Breast epithelium (tissue), 4 donors: Measurements from ENCODE around the gene CHMP4B. TPM values are rescaled to one million over a fixed set of nuclear protein-coding genes. Genes with fewer than 3 reads are reported as not detected.

Experiments
- DNase-seq, 2 donors: peaks; one replicate each; pipeline ENCODE4 v3.0.0-alpha.2; 2019; ENCODE audit warnings: low spot score in 2 of 2
- H3K27ac ChIP-seq, 2 donors: fragments of 200-600 bp; sonication (generic) in 1 of 2; one replicate each; pipeline ENCODE4 v1.5.1; 2016 to 2019; ENCODE audit warnings: mild to moderate bottlenecking in 1 of 2
- H3K27me3 ChIP-seq, 2 donors: fragments of 200-600 bp; sonication (generic) in 1 of 2; one replicate each; pipeline versions ENCODE4 v1.5.1 to v1.6.0; 2017 to 2019; ENCODE audit warnings: control low read depth in 1 of 2, mild to moderate bottlenecking in 1 of 2
- H3K36me3 ChIP-seq: fragments of 200-600 bp; one replicate; pipeline ENCODE4 v1.5.1; 2019
- H3K4me1 ChIP-seq, 2 donors: fragments of 200-600 bp; sonication (generic); one replicate each; pipeline ENCODE4 v1.5.1; 2016 to 2019; ENCODE audit warnings: control low read depth in 1 of 2
- H3K4me3 ChIP-seq, 3 donors: fragments of 200-600 bp; sonication (generic); 1 replicate in 2 of 3; 2 replicates in 1 of 3; pipeline ENCODE4 v1.5.1; 2016 to 2019; ENCODE audit warnings: mild to moderate bottlenecking in 3 of 3, moderate library complexity in 2 of 3
- H3K9me3 ChIP-seq, 2 donors: fragments of 200-600 bp; sonication (generic) in 1 of 2; one replicate each; pipeline ENCODE4 v1.5.1; 2016 to 2019; ENCODE audit warnings: control low read depth in 1 of 2
- POLR2A ChIP-seq: fragments of 450-650 bp; IDR thresholded peaks from one replicate; pipeline ENCODE4 v1.6.1; 2016; ENCODE audit warnings: antibody characterized with exemption, mild to moderate bottlenecking, moderate library complexity
- POLR2AphosphoS5 ChIP-seq, 3 donors: sonication (generic); formaldehyde crosslinking; IDR thresholded peaks; one replicate each; pipeline ENCODE4 v1.6.1; 2017; ENCODE audit warnings: antibody characterized with exemption in 3 of 3
- intact Hi-C: fragments of 100-400 bp; cut with DNase I; formaldehyde crosslinking; loops from one replicate; pipeline ENCODE4 v1.15.1; 2023; ENCODE audit warnings: low total_unique reads
- total RNA-seq, 3 donors: library from RNA; depleted of rRNA; stranded (reverse); fragments of >200 nt; gene quantifications; one replicate each; pipeline ENCODE4 v1.1.0, GENCODE V29; 2016
- TF ChIP-seq, protein P1 (sequence below), 3 donors: fragments of 450-650 bp; IDR thresholded peaks; one replicate each; pipeline ENCODE4 v1.5.1; 2016 to 2017; ENCODE audit warnings: antibody characterized with exemption in 3 of 3, mild to moderate bottlenecking in 3 of 3, moderate library complexity in 3 of 3

Gene CHMP4B
- total RNA-seq, 3 donors from 2014 or later: 76.4 to 106 (median 95.4) TPM

- Histone ChIP-seq H3K9me3 (no peaks in the 10 kb centered on the region), H3K4me3 (peak overlapping the region in 1 of 3 donors; percentile 44), H3K27me3 (no peaks in the 10 kb centered on the region), H3K4me1 (no peaks in the 10 kb centered on the region), H3K36me3 (no peaks in the 10 kb centered on the region), H3K27ac (peak overlapping the region in 1 of 2 donors; percentile 3)
- no peak for TF ChIP-seq POLR2AphosphoS5 (IDR thresholded peaks at IDR 0.05)
- no peak for TF ChIP-seq POLR2A
- TF ChIP-seq, protein P1, sequence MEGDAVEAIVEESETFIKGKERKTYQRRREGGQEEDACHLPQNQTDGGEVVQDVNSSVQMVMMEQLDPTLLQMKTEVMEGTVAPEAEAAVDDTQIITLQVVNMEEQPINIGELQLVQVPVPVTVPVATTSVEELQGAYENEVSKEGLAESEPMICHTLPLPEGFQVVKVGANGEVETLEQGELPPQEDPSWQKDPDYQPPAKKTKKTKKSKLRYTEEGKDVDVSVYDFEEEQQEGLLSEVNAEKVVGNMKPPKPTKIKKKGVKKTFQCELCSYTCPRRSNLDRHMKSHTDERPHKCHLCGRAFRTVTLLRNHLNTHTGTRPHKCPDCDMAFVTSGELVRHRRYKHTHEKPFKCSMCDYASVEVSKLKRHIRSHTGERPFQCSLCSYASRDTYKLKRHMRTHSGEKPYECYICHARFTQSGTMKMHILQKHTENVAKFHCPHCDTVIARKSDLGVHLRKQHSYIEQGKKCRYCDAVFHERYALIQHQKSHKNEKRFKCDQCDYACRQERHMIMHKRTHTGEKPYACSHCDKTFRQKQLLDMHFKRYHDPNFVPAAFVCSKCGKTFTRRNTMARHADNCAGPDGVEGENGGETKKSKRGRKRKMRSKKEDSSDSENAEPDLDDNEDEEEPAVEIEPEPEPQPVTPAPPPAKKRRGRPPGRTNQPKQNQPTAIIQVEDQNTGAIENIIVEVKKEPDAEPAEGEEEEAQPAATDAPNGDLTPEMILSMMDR (IDR thresholded peaks at IDR 0.05): peak; percentile 31 to 56 (median 50)
- intact Hi-C loops: no loop called here
- peak in 1 of 2 donors; percentile 21 for DNase-seq
These were observed 51.7 kb downstream of the CHMP4B start for GRCh38 chr20:33862709-33863403.

DNA sequence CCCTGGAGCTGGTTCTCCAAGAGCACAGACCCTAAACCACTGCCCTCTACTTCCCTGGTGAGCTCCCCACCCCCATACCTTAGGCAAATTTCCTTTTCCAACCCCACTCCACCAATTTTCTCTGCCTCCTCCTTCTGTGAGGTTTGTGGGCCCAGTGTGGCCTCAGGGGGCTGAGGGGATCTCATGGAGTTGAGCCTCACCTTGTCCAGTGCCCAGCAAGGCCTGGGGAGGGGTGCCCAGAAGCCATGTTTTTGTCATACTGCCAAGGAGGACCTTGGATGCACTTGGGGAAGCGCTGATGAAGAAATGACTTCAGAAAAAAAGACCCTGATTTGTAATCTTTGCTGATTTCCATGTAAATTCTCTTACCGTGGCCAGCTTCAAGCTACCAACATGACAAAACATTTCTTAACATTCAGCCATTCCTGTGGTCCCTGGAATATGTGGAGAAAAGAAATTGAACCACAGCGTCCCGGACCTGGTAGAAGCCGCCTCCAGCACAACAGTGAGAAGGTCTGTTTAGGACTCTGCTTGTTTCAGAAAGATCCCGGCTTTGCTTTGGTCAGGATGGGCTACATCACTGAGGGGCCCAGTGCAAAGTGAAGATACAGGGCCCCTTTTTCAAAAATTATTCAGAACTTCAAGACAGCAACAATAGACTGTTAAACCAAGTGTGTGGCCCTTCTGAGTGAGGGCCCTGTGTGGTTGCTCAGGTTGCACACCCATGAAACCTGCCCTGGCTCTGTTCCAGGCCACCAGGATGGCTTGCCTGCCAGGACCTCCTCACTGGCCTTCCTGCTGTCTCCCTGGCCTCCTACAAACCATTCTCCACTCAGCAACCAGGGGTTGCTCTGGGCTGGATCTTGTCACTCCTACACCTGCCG, 52.5 kb downstream of the CHMP4B start:
- Histone ChIP-seq H3K27ac (peak overlapping the region in 1 of 2 donors; percentile 3), H3K36me3 (no peaks in the 10 kb centered on the region), H3K4me3 (no peak overlapping the region), H3K4me1 (no peaks in the 10 kb centered on the region), H3K27me3 (no peaks in the 10 kb centered on the region), H3K9me3 (no peaks in the 10 kb centered on the region)
- TF ChIP-seq POLR2AphosphoS5 (IDR thresholded peaks at IDR 0.05) (no peak), POLR2A (no peak)
- TF ChIP-seq, protein P1 (IDR thresholded peaks at IDR 0.05): no peak
- intact Hi-C loops: no loop called here
- no peak for DNase-seq

- Histone ChIP-seq H3K27ac (no peak overlapping the region), H3K4me3 (no peak overlapping the region), H3K27me3 (no peaks in the 10 kb centered on the region), H3K4me1 (no peaks in the 10 kb centered on the region), H3K36me3 (no peaks in the 10 kb centered on the region), H3K9me3 (no peaks in the 10 kb centered on the region)
- DNase-seq: no peak
- TF ChIP-seq POLR2A (no peak), POLR2AphosphoS5 (IDR thresholded peaks at IDR 0.05) (no peak)
- TF ChIP-seq, protein P1 (IDR thresholded peaks at IDR 0.05): no peak
- intact Hi-C loops: no loop called here
These were observed 53.3 kb downstream of the CHMP4B start for GRCh38 chr20:33864324-33864963.

DNA sequence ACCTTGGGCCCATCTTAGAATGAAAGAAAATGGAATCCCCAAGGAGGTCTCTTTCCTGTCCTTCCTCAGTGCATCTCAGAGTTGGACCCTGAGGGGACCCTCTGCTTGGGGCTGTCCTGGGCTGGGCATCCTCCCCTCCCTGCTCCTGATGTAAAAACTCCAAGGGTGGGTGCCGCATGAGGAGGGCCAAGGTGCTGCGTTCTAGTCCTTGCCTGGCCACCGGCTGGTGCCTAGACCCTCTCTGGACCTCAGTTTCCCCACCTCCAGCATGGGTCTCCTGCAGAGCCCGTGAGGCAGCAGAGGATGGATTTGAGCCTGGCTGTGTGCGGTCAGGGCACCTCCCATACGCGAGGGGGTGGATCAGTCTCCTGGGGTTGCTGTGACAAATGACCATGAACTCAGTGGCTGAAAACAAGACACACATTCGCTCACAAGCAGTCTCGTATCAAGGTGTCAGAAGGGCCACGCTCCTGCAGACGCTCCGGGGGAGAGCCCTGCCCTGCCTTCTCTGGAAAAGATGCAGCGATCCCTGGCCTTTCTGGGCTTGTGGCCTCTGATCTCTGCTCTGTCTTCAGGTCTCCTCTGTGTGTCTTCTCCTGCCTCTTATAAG, 54.7 kb downstream of the CHMP4B start:
- no peak for DNase-seq
- Histone ChIP-seq H3K27me3 (no peaks in the 10 kb centered on the region), H3K36me3 (no peaks in the 10 kb centered on the region), H3K4me3 (no peak overlapping the region), H3K27ac (no peak overlapping the region), H3K4me1 (no peaks in the 10 kb centered on the region), H3K9me3 (no peaks in the 10 kb centered on the region)
- intact Hi-C loops: no loop called here
- TF ChIP-seq, protein P1 (IDR thresholded peaks at IDR 0.05): no peak
- TF ChIP-seq POLR2A: no peak
- no peak for TF ChIP-seq POLR2AphosphoS5 (IDR thresholded peaks at IDR 0.05)
